NCI-H2171 (cell line): ENCODE measurements around the gene GTF3C6.
A peak's percentile ranks its signal among the peaks of the same experiment; 100 is the strongest.
"Not testable (repeated sequence)": the region's sequence is repeated elsewhere in the genome, so short reads cannot be mapped to it uniquely, and the experiment has no call there.

Experiments used
- DNase-seq: peaks from one replicate; lab custom pipeline; 2025; lab: John Stamatoyannopoulos, UW

The GTF3C6 gene

DNA sequence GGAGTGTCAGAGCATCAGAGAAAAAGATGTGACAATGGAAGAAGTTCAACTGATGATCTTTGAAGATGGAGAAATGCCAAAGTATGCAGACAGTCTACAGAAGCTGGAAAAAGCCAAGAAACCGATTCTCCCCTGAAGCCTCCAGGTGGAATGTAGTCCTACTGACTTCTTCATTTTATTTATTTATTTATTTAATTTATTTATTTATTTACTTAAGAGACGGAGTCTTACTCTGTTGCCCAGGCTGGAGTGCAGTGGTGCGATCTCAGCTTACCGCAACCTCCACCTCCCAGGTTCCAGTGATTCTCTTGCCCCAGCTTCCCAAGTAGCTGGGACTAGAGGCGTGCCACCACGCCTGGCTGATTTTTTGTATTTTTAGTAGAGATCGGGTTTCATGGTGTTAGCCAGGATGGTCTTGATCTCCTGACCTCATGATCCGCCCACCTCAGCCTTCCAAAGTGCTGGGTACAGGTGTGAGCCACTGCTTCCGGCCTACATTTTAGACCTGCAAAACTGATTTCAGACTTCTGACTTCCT, 21.1 kb downstream of the GTF3C6 start:
- no peak for DNase-seq

DNA sequence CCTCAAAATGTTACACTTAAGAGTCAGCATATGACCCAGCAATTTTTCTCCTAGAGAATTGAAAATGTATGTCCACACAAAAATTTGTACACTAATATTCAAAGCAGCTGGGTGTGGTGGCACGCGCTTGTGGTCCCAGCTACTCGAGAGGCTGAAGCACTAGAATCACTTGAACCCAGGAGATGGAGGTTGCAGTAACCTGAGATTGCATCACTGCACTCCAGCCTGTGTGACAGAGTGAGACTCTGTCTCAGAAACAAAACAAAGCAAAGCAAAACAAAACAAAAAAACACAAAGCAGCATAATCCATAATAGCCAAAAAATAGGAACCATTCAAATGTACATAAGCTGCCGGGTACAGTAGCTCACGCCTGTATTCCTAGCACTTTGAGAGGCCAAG, 21.7 kb downstream of the GTF3C6 start:
- DNase-seq: no peak

DNA sequence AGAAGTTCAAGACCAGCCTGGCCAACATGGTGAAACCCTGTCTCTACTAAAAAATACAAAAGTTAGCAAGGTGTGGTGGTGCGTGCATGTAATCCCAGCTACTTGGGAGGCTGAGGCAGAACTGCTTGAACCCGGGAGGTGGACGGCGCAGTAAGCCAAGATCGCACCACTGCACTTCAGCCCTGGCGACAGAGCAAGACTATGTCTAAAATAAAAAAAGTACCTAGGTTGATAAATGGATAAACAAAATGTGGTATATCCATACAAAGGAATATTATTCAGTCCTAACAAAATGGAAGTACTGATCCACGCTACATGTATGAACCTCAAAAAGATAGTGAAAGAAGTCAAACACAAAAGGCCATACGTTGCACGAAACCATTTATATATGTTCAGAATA, 22.1 kb downstream of the GTF3C6 start:
- DNase-seq: no peak

DNA sequence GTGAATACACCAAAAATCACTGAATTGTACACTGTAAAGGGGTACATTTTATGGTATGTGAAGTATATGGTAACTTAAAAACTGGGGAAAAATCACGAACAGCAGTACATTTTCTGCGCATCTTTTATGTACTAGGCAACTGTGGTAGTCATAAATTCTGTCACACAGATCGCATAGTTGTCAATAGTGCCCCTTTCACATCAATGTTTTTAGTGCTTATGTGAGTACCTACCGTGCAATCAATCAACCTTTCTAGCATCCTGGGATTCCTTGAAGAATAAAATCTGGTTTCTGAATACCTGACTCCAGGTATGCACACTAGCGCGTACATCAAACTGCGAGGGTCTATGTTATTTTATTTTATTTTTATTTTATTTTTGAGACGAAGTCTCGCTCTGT, 22.7 kb downstream of the GTF3C6 start:
- DNase-seq: no peak

DNA sequence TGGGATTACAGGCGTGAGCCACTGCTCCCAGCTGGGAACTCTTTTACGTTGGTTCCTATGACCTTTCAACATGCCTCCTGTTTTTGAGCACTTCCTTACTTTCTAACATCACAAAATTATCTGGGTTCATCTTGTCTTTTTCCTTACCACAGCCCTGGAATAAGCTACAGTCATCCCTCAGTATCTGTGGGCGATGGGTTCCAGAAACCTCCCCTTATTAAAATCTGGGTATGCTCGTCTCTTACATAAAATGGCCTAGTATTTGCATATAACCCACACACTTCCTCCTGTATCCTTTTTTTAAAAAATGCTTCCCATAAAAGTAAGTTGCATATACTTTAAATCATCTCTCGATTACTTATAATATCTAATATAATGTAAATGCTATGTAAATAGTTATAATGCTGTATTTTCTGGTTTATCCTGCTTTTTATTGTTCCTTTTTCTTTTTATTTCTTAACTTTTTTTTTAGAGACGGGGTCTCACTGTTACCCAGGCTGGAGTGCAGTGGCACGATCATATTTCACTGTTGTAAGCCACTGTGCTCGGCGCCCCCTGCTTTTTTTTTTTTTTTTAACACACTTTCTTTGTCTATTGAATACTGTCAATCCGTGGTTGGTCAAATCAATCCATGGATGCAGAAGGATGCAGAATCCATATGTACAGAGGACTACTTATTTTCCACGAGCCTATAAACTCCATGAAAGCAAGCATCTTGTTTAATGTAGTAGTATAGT, 32.5 kb downstream of the GTF3C6 start:
- DNase-seq: no peak

DNA sequence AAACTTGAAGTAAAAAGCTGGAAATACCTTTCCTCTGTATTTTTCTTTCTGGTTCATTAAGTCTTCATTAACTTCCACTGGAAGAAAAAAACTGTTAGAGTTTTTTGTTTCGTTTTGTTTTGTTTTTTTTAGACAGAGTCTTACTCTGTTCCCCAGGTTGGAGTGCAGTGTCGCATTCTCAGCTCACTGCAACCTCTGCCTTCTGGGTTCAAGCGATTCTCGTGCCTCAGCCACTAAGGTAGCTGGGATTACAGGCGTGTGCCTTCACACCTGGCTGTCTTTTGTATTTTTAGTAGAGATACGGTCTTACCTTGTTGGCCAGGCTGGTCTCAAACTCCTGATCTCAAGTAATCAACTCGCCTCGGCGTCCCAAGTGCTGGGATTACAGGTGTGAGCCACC, 38.2 kb downstream of the GTF3C6 start:
- DNase-seq: no peak

DNA sequence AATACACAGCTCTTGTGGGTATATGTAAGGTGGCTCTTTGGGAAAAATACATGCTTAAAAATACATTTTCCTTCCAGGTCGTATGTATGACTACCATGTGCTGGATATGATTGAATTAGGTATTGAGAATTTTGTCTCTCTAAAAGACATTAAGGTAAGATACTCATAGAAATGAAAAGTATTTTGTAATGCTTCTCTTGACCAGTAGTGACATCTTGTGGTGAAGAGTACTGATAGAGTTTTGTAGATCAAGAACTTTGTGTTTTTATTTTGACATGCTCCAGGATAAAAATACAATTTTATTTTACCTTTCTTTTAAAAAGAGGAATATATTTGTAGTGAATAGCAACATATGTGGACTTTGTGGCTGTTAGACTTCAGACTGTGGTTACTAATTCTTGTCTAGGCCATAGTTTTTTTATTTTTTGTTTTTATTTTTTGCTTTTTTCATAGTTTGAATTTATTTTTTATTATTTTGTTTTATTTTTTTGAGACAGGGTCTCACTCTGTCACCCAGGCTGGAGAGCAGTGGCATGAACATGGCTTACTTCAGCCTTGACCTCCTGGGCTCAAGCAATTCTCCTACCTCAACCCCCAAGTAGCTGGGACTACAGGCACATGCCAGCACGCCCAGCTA, 41.2 kb downstream of the GTF3C6 start:
- DNase-seq: no peak

DNA sequence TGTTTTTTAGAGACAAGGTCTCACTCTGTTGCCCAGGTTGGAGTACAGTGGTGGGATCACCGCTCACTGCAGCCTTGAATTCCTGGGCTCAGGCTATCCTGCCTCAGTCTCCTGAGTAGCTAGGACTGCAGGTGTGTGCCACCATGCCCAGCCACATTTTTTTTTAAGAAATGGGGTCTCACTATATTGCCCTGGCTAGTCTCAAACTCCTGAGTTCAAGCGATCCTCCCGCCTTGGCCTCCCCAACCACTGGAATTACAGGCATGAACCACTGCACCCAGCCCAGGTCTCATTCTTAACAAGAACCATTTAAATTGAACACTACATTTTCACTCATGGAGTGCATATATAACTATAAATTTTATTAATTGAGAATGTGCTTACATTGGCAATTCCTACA, 43.8 kb downstream of the GTF3C6 start:
- DNase-seq: no peak

DNA sequence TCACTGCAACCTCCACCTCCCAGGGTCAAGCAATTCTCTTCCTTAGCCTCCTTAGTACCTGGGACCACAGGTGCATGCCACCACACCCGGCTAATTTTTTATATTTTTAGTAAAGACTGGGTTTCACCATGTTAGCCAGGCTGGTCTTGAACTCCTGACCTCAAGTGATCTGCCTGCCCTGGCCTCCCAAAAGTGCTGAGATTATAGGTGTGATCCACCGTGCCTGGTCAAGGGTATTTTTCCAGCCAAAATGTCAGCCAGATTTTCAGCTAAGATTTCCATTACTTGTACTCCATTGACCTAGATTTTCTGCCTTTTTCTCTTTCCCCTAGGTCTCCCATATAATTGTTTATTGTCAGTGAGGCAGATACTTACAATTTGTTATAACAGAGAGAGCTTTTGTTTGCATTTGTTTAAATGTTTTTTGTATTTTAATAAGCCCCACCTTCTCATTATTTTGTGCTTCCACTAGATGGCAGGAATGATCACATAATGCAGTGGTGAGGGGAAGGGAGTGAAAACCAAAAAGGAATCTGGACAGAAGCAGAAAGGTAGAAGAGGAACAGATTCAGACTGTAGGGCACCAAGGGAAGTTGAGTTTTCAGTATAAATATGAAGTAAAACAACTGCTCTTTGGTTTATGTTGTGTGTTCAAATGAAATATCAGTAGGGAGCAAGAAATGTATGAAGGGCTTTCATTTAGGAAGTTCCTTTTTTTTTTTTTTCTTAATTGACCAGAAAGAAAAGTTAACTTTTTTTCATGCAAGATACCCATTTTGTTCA, 53.0 kb downstream of the GTF3C6 start:
- DNase-seq: peak; percentile 35

DNA sequence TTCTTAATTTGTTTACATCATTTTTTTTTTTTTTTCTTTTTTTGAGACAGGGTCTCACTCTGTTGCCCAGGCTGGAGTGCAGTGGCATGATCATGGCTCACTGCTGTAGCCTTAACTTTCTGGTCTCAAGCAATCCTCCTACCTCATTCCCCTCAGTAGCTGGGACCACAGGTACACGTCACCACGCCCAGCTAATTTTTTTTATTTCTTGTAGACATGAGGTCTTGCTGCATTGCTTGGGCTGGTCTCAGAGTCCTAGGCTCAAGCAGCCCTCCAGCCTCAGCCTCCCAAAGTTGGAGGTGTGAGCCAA, 53.6 kb downstream of the GTF3C6 start:
- no peak for DNase-seq

DNA sequence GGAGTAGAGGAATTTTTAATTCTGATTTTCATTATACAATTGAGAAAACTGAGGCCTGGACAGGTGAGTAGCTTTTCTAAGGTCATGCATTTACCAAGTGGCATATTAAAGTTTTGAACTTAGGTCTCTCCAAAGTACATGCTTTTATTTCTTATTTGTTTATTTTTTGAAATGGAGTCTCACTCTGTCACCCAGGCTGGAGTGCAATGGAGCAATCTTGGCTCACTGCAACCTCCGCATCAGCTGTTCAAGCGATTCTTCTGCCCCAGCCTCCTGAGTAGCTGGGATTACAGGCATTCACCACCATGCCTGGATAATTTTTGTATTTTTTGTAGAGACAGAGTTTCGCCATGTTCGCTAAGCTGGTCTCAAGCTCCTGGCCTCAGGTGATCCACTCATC, 54.0 kb downstream of the GTF3C6 start:
- DNase-seq: not testable (repeated sequence)

DNA sequence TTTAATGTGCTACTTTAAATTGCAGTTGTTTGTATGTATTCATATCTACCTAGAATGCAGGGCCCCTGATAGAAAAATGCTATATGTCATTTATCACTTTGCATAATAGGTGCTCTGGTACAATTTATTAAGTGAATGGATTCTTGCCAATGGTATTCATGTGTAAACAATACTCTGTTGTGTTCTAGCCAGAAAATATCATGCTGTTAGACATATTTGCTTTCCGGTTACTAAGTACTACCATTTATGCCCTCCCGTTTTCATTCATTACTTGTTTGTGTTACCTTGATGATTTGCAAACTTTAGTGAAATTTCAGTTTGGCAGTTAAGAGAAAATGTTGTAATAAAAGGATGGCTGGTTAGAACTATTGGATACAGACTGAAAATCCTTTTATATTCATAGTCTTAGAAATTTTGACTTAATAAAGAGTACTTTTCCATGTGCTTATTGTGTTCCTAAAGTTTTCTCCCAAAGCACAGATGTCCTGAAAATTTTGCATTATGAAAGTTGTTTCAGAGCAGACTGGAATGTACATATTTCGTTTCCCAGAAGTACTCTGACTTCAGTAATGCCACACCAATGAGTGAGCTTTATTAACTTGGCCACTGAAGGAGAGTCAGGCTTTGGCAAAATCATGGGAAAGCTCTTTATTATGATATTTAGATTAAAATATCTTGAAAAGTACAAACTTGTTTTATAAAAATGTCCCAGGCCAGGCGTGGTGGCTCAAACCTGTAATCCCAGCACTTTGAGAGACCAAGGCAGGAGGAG, 54.8 kb downstream of the GTF3C6 start:
- DNase-seq: no peak

DNA sequence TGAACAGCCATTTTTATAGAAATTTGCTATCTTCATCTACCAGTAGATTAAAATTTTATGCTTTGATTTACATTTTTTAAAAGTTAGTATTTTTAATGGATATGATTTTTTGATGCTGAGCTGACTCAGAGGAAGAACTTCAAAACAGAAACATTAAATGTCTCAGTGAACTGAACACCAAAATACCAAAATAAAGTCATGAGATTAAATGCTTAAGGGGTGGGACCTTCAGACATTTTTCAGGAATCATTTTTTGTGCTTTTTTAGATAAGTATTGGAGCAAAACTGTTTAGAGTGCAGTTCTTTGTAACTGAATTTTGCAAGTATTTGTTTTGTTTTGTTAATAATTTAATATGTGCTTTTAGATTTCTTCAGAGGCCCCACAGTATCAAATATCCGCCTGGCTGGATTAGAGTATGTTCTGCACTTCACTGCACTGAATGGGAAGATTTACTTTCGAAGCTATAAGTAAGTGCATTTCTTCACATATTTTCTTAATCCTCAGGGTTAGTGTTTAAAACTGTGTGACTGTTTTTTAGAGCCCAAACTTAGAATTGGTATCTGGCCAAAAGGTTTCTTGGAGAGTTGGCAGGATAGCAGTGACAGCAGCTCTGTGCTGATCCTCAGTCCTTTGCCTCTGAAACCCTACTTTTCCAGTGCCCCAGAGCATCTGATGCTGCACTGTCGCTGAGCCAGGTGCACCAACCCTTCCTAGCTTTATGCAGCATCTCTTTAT, 57.1 kb downstream of the GTF3C6 start:
- DNase-seq: no peak

DNA sequence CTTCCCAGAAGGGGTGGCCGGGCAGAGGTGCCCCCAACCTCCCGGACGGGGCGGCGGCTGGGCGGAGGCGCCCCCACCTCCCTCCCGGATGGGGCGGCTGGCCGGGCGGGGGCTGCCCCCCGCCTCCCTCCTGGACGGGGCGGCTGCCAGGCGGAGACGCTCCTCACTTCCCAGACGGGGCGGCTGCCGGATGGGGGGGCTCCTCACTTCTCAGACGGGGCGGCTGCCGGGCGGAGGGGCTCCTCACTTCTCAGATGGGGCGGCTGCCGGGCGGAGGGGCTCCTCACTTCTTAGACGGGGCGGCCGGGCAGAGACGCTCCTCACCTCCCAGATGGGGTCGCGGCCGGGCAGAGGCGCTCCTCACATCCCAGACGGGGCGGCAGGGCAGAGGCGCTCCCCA, 58.7 kb downstream of the GTF3C6 start:
- not testable (repeated sequence) for DNase-seq
